Measurements from ENCODE around the gene TCEAL5.
A peak's percentile ranks its signal among the peaks of the same experiment; 100 is the strongest.

The TCEAL5 gene

DNA sequence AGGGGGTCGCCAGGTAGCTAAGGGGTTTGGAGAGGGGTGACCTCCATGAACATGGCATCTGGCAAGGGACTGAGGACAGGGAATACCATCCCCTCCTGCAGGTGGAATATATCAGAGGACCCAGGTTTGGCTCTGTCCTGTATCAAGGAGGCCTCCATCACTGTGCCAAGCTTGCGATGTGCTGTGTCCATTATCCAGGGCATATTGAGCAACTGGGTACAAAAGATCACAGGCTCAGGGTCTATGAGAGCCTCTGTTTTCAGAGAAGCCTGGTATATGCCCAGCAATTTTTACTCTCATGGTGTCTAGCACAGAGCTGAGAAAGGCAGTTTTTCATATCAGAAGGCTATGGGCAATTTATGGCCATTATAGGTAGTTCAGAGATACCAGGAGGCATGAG lies 16.6 kb upstream of the TCEAL5 start:
- DNase-seq (ENCODE audit: low read depth): no peak
- H3K4me3 ChIP-seq (ENCODE audit: low read depth, low read length): no peak overlapping the region
- TF ChIP-seq, protein P1, sequence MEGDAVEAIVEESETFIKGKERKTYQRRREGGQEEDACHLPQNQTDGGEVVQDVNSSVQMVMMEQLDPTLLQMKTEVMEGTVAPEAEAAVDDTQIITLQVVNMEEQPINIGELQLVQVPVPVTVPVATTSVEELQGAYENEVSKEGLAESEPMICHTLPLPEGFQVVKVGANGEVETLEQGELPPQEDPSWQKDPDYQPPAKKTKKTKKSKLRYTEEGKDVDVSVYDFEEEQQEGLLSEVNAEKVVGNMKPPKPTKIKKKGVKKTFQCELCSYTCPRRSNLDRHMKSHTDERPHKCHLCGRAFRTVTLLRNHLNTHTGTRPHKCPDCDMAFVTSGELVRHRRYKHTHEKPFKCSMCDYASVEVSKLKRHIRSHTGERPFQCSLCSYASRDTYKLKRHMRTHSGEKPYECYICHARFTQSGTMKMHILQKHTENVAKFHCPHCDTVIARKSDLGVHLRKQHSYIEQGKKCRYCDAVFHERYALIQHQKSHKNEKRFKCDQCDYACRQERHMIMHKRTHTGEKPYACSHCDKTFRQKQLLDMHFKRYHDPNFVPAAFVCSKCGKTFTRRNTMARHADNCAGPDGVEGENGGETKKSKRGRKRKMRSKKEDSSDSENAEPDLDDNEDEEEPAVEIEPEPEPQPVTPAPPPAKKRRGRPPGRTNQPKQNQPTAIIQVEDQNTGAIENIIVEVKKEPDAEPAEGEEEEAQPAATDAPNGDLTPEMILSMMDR (IDR thresholded peaks at IDR 0.05; ENCODE audit: low read depth, low read length, missing control alignments): no peak
- in situ Hi-C loops (cut with HindIII; ENCODE audit: low sequenced_read_pairs): no loop called here

DNA sequence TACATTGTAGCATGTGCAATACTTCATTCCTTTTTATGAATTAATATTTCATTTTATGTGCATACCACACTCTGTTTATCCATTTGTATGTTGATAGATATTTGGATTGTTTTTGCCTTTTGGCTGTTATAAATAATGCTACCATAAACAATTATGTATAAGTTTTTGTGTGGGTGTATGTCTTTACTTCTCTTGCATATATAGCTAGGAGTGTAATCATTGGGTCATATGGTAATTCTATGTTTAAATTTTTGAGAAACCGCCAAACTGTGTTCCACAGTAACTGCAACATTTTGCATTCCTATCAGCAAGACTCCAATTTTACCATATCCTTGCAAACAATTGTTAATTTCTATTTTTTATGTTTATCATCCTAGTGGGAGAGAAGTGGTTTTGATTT lies 3.1 kb upstream of the TCEAL5 start:
- in situ Hi-C loops (cut with HindIII; ENCODE audit: low sequenced_read_pairs): no loop called here
- TF ChIP-seq, protein P1 (IDR thresholded peaks at IDR 0.05; ENCODE audit: low read depth, low read length, missing control alignments): no peak
- DNase-seq (ENCODE audit: low read depth): no peak
- H3K4me3 ChIP-seq (ENCODE audit: low read depth, low read length): no peak overlapping the region

DNA sequence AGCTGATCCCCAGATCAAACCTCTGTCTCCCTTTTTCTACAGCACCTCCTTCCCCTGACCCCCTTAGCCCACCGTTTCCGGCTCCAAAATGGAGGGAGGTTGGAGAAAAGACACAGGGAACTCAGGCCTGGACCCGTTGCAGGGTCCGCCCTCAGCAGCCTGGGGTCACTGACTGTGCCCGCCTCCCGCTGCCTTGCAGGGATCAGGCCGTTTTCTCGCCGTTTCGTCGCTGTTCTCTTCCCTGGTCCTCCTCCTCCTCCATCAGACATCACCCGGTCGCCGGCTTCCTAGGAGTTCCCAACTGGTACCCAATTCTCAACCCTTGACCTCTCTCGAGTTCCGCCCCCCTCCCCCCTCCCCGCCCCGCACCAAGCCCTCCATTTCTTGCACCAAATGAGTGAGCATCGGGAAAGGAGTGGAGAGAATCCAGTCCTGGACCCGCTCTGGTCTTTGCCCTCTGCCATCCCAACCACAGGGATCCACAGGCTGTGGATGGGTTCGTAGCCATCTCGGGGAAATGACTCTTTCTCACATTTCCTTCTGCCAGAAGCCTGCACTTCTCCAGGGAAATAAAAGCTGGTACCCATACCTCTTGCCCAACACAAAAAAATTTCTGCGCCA lies 493 bp downstream of the TCEAL5 start:
- H3K4me3 ChIP-seq (ENCODE audit: low read depth, low read length): peak overlapping the region; percentile 17
- TF ChIP-seq, protein P1 (IDR thresholded peaks at IDR 0.05; ENCODE audit: low read depth, low read length, missing control alignments): no peak
- in situ Hi-C loops (cut with HindIII; ENCODE audit: low sequenced_read_pairs): no loop called here
- DNase-seq (ENCODE audit: low read depth): no peak

DNA sequence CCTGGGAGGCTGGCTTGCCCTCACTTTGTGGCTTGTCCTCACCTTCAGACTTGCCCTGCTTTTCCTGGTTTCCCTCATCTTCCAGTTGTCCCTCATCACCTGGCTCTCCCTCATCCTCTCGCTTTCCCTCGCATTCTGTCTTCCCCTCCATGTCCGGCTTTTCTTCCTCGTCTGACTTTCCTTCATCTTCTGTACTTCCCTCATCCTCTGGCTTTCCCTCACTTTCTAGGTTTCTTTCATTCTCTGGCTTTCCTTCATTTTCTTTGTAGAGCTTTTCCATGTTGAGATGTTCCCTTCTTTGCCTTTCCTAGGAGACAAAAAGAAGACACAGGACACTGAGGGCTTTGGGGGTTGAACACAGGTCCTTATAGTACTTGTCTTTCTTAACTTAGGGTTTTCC lies 2.3 kb downstream of the TCEAL5 start:
- in situ Hi-C loops (cut with HindIII; ENCODE audit: low sequenced_read_pairs): no loop called here
- no peak for DNase-seq (ENCODE audit: low read depth)
- H3K4me3 ChIP-seq (ENCODE audit: low read depth, low read length): no peak overlapping the region
- TF ChIP-seq, protein P1 (IDR thresholded peaks at IDR 0.05; ENCODE audit: low read depth, low read length, missing control alignments): no peak

DNA sequence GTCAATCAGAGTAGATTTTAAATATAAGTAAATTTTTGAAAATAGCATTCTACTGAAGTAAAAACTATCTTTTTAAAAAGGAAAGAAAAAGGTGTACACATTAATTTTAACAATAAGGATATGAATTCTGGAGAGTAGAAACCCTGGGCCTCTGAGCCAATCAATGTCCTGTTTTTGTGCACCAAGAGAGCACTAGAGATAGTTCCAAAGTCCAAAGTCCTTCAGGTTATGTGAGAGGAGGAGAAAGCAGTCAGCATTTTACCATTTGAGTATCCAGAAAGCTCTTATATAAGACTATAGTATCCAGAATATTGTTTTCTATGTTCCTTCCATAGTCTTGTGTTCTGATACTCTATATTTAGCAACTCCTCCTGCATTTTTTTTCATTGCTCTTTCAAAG lies 18.3 kb downstream of the TCEAL5 start:
- H3K4me3 ChIP-seq (ENCODE audit: low read depth, low read length): no peak overlapping the region
- DNase-seq (ENCODE audit: low read depth): no peak
- in situ Hi-C loops (cut with HindIII; ENCODE audit: low sequenced_read_pairs): no loop called here
- TF ChIP-seq, protein P1 (IDR thresholded peaks at IDR 0.05; ENCODE audit: low read depth, low read length, missing control alignments): no peak

DNA sequence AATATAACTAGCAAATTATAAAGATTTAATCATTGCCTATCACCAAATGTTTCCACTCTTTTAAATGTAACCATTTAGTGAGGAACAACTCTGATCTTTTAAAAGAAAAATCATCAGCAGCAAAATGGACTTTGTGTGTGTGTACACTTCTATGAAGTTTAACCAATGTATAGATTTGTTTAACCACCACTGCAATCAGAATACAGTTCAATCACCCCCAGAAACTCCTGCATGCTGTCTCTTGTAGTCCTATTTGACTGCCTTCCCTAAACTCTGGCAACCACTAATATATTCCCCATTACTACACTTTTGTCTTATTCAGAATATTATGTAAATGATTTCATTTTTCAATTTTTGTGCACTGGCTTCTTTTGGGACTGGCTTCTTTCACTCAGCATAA lies 19.9 kb downstream of the TCEAL5 start:
- DNase-seq (ENCODE audit: low read depth): no peak
- TF ChIP-seq, protein P1 (IDR thresholded peaks at IDR 0.05; ENCODE audit: low read depth, low read length, missing control alignments): no peak
- in situ Hi-C loops (cut with HindIII; ENCODE audit: low sequenced_read_pairs): no loop called here
- no peak overlapping the region for H3K4me3 ChIP-seq (ENCODE audit: low read depth, low read length)

Data from astrocyte of the cerebellum (primary cell).